Erythroblast (primary cell): Measurements from ENCODE around the gene C12orf75.

ENCODE experiments used
- GATA1 ChIP-seq: IDR thresholded peaks from 2 replicates; pipeline ENCODE4 v1.6.1; 2011; ENCODE audit warnings: low read depth, mild to moderate bottlenecking, control low read depth, low read length, moderate library complexity
- POLR2A ChIP-seq: IDR thresholded peaks from 2 replicates; pipeline ENCODE4 v1.6.1; 2011; ENCODE audit warnings: mild to moderate bottlenecking, low read length

- TF ChIP-seq POLR2A, result no peak
- no peak for TF ChIP-seq GATA1
These were observed 28.3 kb downstream of the C12orf75 start for GRCh38 chr12:105358789-105359188.
